GM19099 (cell line): Measurements from ENCODE around the gene DLGAP1.

Experiments
- POLR2A ChIP-seq: IDR thresholded peaks from 3 replicates; pipeline ENCODE4 v1.6.1; 2011; ENCODE audit warnings: low read depth; ENCODE audit not compliant: insufficient read length; ENCODE audit errors: extremely low read depth

Gene DLGAP1

GRCh38 chr18:4242431-4243161 is 212.5 kb downstream of the DLGAP1 start:
- TF ChIP-seq POLR2A = no peak

- no peak for TF ChIP-seq POLR2A
These were observed 214.0 kb downstream of the DLGAP1 start for GRCh38 chr18:4241090-4241617.

- no peak for TF ChIP-seq POLR2A
These were observed 216.1 kb downstream of the DLGAP1 start for GRCh38 chr18:4238966-4239365.

- TF ChIP-seq POLR2A = no peak
These were observed 217.5 kb downstream of the DLGAP1 start for GRCh38 chr18:4237664-4238041.

- TF ChIP-seq POLR2A = no peak
These were observed 218.0 kb downstream of the DLGAP1 start for GRCh38 chr18:4236940-4237663.

- TF ChIP-seq POLR2A = no peak
These were observed 221.6 kb downstream of the DLGAP1 start for GRCh38 chr18:4233468-4233867.

- TF ChIP-seq POLR2A = no peak
These were observed 222.5 kb downstream of the DLGAP1 start for GRCh38 chr18:4232656-4233055.

GRCh38 chr18:4231260-4231659 is 223.8 kb downstream of the DLGAP1 start:
- no peak for TF ChIP-seq POLR2A

- no peak for TF ChIP-seq POLR2A
These were observed 224.5 kb downstream of the DLGAP1 start for GRCh38 chr18:4230450-4231168.

GRCh38 chr18:4224031-4224704 is 230.9 kb downstream of the DLGAP1 start:
- no peak for TF ChIP-seq POLR2A

- no peak for TF ChIP-seq POLR2A
These were observed 243.8 kb downstream of the DLGAP1 start for GRCh38 chr18:4211111-4211837.

GRCh38 chr18:4208366-4208765 is 246.7 kb downstream of the DLGAP1 start:
- TF ChIP-seq POLR2A = no peak

GRCh38 chr18:4207383-4207985 is 247.6 kb downstream of the DLGAP1 start:
- TF ChIP-seq POLR2A = no peak

GRCh38 chr18:4204438-4204720 is 250.7 kb downstream of the DLGAP1 start:
- no peak for TF ChIP-seq POLR2A
